Measurements from ENCODE around the gene FHOD3. TPM values are rescaled to one million over a fixed set of nuclear protein-coding genes. Genes with fewer than 3 reads are reported as not detected.

FHOD3 gene
- 18.7 and 23.2 TPM in 2 replicates for total RNA-seq

DNA sequence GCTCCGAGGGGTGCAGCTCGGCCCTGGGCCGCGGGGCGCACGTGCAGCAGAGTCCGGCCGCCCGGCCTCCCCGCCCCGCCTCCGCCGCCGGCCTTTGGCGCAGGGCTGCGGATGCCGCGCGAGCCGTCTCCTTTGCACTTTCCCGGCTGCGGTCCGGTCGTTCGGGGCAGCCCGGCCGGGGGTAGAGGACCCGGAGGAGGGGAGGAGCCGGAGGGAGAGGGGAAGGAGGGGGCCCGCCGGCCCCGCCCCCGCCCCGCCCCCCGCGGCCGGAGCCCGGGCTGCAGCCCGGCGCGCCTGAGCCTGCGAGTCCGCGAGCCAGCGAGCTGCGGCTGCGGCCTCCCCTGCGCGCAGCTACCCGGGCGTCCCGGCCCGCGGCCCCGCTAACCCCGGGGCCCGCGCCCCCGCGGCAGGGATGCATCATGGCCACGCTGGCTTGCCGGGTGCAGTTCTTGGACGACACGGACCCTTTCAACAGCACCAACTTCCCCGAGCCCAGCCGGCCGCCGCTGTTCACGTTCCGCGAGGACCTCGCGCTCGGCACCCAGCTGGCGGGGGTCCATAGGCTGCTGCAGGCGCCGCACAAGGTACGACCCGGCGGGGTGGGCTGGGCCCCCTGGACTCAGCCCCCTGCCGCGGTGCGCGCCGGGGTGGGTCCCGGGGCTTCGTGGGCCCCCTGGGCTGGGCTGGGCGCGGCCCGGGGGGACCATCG lies at the start of gene FHOD3:
Gene FHOD3, plus strand, starts transcription at position 297 of the 709 bp plus-strand sequence. Its CDS starts 123 bp downstream, at position 420.

DNA sequence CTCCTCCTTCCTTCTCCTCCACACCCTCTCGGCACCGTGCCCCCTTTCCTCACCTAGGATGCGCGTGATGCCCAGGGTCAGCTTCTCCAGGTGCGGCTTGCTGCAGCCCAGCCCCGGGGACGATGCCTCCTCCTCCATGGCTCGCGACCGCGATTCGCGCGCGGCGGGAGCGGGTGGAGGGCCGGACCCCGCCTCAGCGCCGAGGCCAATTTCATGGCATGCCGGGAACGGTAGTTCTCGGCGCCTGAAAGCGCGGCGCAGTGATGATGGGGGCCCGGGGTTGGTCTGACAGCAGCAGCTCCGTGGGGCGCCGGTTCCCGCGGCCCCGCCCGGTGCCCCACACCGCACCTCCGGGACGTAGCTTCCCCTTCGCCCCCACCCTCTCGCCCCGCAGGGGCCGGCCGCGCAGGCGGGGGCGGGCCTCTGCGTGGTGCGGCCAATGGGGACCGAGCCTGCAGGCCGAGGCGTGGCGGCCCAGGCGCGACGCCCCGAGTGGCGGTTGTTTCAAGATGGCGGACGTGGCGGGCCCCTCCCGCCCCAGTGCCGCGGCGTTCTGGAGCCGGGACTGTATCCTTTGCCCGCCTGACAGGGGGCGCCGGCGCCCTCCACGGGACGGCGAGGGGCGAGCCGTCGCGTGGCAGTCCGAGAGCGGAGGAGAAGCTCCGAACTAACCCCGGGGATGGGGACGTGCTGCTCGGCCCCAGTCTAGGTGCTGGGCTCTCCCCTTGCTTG lies 531.3 kb downstream of the FHOD3 start, which contains the start of the genes KIAA1328 and TPGS2:
Gene KIAA1328, plus strand, starts transcription at position 498 of the 732 bp plus-strand sequence. Its CDS starts 12 bp downstream, at position 510.
Gene TPGS2, minus strand, starts transcription at position 373 of the 732 bp plus-strand sequence. Its CDS starts 235 bp downstream, at position 138.

Other genes with a start within 250 kb of the FHOD3 start
- 39.8 and 42.7 TPM in 2 replicates for gene RPRD1A, start 230.2 kb upstream of the FHOD3 start, total RNA-seq
- 55.2 and 75.3 TPM in 2 replicates for gene SLC39A6, start 168.4 kb upstream of the FHOD3 start, total RNA-seq
- gene ELP2, start 167.8 kb upstream of the FHOD3 start, total RNA-seq = 26.9 and 40.9 TPM in 2 replicates
- gene MOCOS, start 110.2 kb upstream of the FHOD3 start, total RNA-seq = 1.2 and 2.9 TPM in 2 replicates

All from airway epithelial cell (primary cell).